Gastrocnemius medialis (tissue), 4 donors: Measurements from ENCODE around the gene SPG7.

Experiments used
- POLR2A ChIP-seq, 2 donors: fragments of 450-650 bp; IDR thresholded peaks; one replicate each; pipeline ENCODE4 v1.6.1; 2017; ENCODE audit warnings: antibody characterized with exemption in 2 of 2, mild to moderate bottlenecking in 2 of 2, moderate library complexity in 2 of 2
- TF ChIP-seq, protein P1 (sequence below), 5 experiments: fragments of 450-650 bp in 3 of 5; fragments of 200-600 bp in 2 of 5; sonication (generic) in 2 of 5; IDR thresholded peaks in 4 of 5; conservative IDR thresholded peaks in 1 of 5; 1 replicate in 4 of 5; 2 replicates in 1 of 5; pipeline ENCODE4 v1.5.1; 2016 to 2019; ENCODE audit warnings: antibody characterized with exemption in 5 of 5, mild to moderate bottlenecking in 3 of 5, moderate library complexity in 3 of 5

GRCh38 chr16:89491974-89492687, 16.1 kb upstream of the SPG7 start:
- TF ChIP-seq, protein P1, sequence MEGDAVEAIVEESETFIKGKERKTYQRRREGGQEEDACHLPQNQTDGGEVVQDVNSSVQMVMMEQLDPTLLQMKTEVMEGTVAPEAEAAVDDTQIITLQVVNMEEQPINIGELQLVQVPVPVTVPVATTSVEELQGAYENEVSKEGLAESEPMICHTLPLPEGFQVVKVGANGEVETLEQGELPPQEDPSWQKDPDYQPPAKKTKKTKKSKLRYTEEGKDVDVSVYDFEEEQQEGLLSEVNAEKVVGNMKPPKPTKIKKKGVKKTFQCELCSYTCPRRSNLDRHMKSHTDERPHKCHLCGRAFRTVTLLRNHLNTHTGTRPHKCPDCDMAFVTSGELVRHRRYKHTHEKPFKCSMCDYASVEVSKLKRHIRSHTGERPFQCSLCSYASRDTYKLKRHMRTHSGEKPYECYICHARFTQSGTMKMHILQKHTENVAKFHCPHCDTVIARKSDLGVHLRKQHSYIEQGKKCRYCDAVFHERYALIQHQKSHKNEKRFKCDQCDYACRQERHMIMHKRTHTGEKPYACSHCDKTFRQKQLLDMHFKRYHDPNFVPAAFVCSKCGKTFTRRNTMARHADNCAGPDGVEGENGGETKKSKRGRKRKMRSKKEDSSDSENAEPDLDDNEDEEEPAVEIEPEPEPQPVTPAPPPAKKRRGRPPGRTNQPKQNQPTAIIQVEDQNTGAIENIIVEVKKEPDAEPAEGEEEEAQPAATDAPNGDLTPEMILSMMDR (IDR thresholded peaks at IDR 0.05 in 4 of 5, conservative IDR thresholded peaks at IDR 0.05 in 1 of 5), result no peak
- no peak for TF ChIP-seq POLR2A (IDR thresholded peaks at IDR 0.05)
